Central memory CD8-positive, alpha-beta T cell (primary cell): ENCODE measurements around the gene SRD5A3.

Experiments
- ATAC-seq: fragments of 150-1000 bp; cut with Tn5 transposase; replicated peaks from 2 replicates; pipeline ENCODE4 v1.10.0; 2022; ENCODE audit warnings: mild to moderate bottlenecking, moderate FRiP score, moderate number of reproducible peaks; ENCODE audit not compliant: poor library complexity, severe bottlenecking; ENCODE audit errors: extremely low read depth
- DNase-seq, 2 donors: peaks; one replicate each; pipeline ENCODE4 v3.0.0; 2021; ENCODE audit warnings: low spot score in 2 of 2
- H3K27ac Mint-ChIP-seq: one replicate; pipeline ENCODE4 v1.8.0; 2022; ENCODE audit warnings: low read depth, mild to moderate bottlenecking, moderate library complexity, mixed read lengths
- H3K27me3 Mint-ChIP-seq: one replicate; pipeline ENCODE4 v1.8.0; 2022; ENCODE audit warnings: mixed read lengths
- H3K36me3 Mint-ChIP-seq: one replicate; pipeline ENCODE4 v1.8.0; 2022; ENCODE audit warnings: mild to moderate bottlenecking, moderate library complexity, mixed read lengths; ENCODE audit not compliant: insufficient read depth
- H3K4me1 Mint-ChIP-seq: one replicate; pipeline ENCODE4 v1.8.0; 2022; ENCODE audit warnings: mixed read lengths
- H3K4me3 Mint-ChIP-seq: one replicate; pipeline ENCODE4 v1.8.0; 2022; ENCODE audit warnings: mild to moderate bottlenecking, moderate library complexity, mixed read lengths
- H3K9me3 Mint-ChIP-seq: one replicate; pipeline ENCODE4 v1.8.0; 2022; ENCODE audit warnings: mixed read lengths

The SRD5A3 gene

DNA sequence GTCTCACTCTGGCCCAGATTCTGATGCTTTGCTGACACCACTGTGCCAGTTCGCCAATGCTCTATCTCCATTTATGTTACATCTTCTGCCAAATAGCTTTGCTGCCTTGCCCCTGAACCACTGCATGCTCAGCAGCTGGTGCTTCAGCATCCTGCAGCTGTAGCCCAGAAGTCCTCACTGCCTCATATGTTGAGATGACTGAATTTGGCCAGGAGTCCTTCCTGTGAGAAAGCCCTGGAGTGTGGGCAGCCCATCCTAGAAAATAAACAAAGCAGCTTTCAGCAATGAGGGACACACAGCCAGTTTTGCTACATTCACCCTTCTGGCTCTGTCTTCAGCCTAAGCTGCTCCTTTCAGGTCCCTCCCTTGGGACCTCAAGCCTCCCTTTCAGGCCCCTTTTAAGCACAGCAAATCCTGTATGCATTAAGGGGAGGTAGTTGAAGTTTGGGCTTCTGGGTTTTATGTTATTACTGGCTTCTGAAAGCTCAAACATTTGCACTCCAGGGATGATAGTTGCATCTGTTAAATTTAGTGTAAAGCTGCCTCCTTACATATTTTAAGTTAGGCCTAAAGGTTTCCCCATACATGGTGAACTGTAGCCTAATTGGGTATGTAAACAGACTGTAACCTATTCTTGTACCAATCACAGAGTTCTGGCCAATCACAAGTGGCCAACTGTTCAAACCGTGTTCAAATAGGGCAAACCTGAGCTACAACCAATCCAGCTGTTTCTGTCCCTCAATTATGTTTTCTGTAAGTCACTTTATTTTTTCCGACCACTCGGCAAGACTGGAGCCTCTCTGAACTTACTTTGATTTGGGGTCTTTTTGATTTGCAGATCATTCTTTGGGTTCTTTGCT lies 47.6 kb downstream of the SRD5A3 start:
- no peak overlapping the region for H3K27ac Mint-ChIP-seq
- peaks cover 27% of the 10 kb centered on the region for H3K4me1 Mint-ChIP-seq
- peak overlapping the region; percentile 36 for H3K4me3 Mint-ChIP-seq

DNA sequence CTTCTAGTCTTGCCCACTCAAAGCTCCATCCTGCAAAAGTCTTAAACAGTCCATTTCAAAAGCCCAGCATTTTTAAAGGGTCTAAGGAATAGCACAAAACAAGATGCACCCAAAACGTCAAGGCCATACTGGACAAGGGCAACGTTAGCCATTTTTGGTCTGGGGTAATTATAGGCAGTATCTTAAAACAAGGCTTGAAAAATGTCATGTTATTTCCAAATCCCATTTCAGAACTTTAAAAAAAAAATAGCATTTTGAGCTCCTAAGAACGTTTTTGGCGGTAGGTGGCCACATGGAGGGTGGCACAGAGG lies 49.1 kb downstream of the SRD5A3 start:
- H3K9me3 Mint-ChIP-seq, result no peaks in the 10 kb centered on the region
- no peaks in the 10 kb centered on the region for H3K27me3 Mint-ChIP-seq
- ATAC-seq (no peak), DNase-seq (no peak)
- peaks cover 13% of the 10 kb centered on the region for H3K36me3 Mint-ChIP-seq
- peaks cover 35% of the 10 kb centered on the region for H3K4me1 Mint-ChIP-seq
- H3K27ac Mint-ChIP-seq, result peak overlapping the region; percentile 100
- peak overlapping the region; percentile 95 for H3K4me3 Mint-ChIP-seq

More for the DNA sequence above, 47.6 kb downstream of the SRD5A3 start:
- ATAC-seq (no peak), DNase-seq (no peak)
- Mint-ChIP-seq H3K9me3 (no peaks in the 10 kb centered on the region), H3K36me3 (peaks cover 13% of the 10 kb centered on the region), H3K27me3 (no peaks in the 10 kb centered on the region)

GRCh38 chr4:55395529-55396307 lies 49.7 kb downstream of the SRD5A3 start, which contains the start of gene TMEM165:
Gene TMEM165 (plus strand): TSS chr4:55395957. CDS start chr4:55396190, 233 bp downstream.
- peak; percentile 91 for ATAC-seq
- peaks cover 38% of the 10 kb centered on the region for H3K4me1 Mint-ChIP-seq
- H3K36me3 Mint-ChIP-seq, result peaks cover 17% of the 10 kb centered on the region
- peak within 1 kb of the TSS; percentile 100 for H3K27ac Mint-ChIP-seq
- peak; percentile 77 to 80 for DNase-seq
- H3K4me3 Mint-ChIP-seq, result peak within 1 kb of the TSS; percentile 95
- H3K9me3 Mint-ChIP-seq, result no peaks in the 10 kb centered on the region
- no peaks in the 10 kb centered on the region for H3K27me3 Mint-ChIP-seq

- DNase-seq (peak in 1 of 2 donors; percentile 14), ATAC-seq (peak; percentile 7)
- H3K36me3 Mint-ChIP-seq, result peaks cover 21% of the 10 kb centered on the region
- H3K27me3 Mint-ChIP-seq, result no peaks in the 10 kb centered on the region
- H3K4me3 Mint-ChIP-seq, result peak overlapping the region; percentile 95
- no peaks in the 10 kb centered on the region for H3K9me3 Mint-ChIP-seq
- H3K27ac Mint-ChIP-seq, result peak overlapping the region; percentile 92
- peaks cover 45% of the 10 kb centered on the region for H3K4me1 Mint-ChIP-seq
Measured at GRCh38 chr4:55396308-55397125, 50.5 kb downstream of the SRD5A3 start.

- Mint-ChIP-seq H3K36me3 (peaks cover 21% of the 10 kb centered on the region), H3K9me3 (no peaks in the 10 kb centered on the region), H3K4me1 (peaks cover 45% of the 10 kb centered on the region), H3K4me3 (peak overlapping the region; percentile 95), H3K27me3 (no peaks in the 10 kb centered on the region), H3K27ac (peak overlapping the region; percentile 92)
- ATAC-seq (no peak), DNase-seq (no peak)
Measured at GRCh38 chr4:55397126-55397436, 51.0 kb downstream of the SRD5A3 start.

DNA sequence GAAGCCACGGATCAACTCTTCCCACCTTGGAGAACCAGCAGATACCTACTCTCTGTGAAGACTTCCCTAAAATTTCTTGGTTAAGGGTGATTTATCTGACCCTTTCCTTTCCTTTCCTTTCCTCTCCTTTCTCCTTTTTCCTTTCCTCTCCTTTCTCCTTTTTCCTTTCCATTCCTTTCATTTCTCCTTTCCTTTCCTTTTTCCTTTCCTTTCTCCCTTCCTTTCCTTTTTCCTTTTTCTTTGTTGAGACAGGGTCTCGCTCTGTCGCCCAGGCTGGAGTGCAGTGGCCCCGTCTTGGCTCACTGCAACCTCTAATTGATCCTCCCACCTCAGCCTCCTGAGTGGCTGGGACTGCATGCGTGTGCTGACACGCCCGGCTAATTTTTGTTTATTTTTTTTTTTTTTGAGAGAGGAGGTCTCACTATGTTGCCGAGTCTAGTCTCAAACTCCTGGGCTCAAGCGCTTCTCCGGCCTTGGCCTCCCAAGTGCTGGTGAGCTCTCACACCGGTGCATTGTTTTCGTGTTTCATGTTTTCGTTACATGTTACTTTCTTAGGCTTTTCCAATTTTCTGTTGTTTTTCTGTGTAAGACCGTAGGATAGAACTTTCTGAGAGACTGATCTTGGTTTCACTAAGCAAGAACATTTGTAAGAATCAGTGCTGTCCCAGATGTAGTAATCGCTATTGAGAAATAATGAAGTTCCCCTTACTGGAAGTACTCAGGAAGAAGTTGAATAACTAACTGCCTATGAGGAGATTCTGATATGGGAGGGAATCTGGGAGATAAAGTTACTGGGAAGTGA lies 51.7 kb downstream of the SRD5A3 start:
- DNase-seq, result no peak
- Mint-ChIP-seq H3K36me3 (peaks cover 22% of the 10 kb centered on the region), H3K27me3 (no peaks in the 10 kb centered on the region), H3K4me1 (peaks cover 45% of the 10 kb centered on the region), H3K9me3 (no peaks in the 10 kb centered on the region), H3K27ac (peak overlapping the region; percentile 92), H3K4me3 (peak overlapping the region; percentile 95)
- no peak for ATAC-seq

DNA sequence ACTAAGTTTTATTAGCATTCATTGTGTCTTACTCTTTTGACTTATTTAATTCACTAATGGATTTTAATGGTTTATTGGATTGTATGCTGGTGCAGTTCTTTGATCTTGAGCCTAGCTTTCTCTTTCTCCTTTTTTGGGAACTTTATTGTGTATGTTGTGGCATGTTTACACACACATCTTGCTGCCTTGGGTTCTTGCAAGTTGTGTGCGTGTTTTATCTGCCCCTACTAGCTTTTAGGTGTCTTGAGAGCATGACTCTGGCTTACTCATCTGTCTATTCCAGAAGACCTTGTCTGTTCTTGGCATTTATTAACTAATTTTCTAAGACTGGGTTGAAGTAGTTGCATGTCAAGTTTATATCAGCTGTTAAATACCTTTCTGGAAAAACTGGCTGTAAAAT lies 52.4 kb downstream of the SRD5A3 start:
- DNase-seq (no peak), ATAC-seq (no peak)
- peaks cover 46% of the 10 kb centered on the region for H3K4me1 Mint-ChIP-seq
- no peaks in the 10 kb centered on the region for H3K27me3 Mint-ChIP-seq
- peak overlapping the region; percentile 95 for H3K4me3 Mint-ChIP-seq
- H3K9me3 Mint-ChIP-seq, result no peaks in the 10 kb centered on the region
- peak overlapping the region; percentile 38 for H3K27ac Mint-ChIP-seq
- peaks cover 27% of the 10 kb centered on the region for H3K36me3 Mint-ChIP-seq

DNA sequence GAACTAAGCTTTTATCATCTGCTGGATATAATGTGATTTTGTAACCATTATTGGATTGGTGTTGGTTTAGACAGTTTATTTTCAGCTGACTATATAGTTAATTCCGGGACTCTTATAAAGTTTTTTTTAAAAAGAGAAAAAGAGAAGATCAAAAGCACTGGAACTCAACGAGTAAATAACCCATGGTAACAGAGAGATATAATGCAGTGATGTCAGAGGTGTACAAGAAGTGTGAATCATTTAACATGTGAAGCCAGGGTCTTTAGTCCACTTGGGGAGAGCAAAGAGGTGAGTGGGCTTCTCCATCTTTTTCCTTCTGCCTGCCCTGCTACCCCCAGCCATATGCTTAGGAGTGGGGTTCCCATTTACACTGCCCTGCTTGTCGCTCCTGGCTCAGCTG lies 52.9 kb downstream of the SRD5A3 start:
- ATAC-seq (no peak), DNase-seq (no peak)
- peak overlapping the region; percentile 95 for H3K4me3 Mint-ChIP-seq
- H3K27ac Mint-ChIP-seq, result peak overlapping the region; percentile 38
- H3K36me3 Mint-ChIP-seq, result peaks cover 31% of the 10 kb centered on the region
- H3K9me3 Mint-ChIP-seq, result no peaks in the 10 kb centered on the region
- H3K27me3 Mint-ChIP-seq, result no peaks in the 10 kb centered on the region
- H3K4me1 Mint-ChIP-seq, result peaks cover 51% of the 10 kb centered on the region

DNA sequence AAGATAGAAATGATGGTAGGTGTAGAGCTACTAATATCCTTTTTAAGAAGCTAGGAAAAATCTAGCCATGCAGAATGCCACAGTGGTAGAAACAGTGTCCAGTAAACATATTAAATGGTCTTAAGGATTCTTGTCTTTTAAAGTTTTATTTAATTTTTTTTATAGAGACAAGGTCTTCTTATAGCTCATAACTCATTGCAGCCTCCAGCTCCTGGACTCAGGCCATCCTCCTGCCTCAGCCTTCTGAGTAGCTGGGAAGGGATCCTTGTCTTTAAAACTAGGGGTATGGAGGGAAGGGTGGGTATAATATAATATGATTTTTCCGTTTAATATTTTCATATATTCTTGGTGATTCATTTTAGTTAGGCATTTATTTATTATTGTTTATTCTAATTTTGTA lies 53.5 kb downstream of the SRD5A3 start:
- Mint-ChIP-seq H3K27me3 (no peaks in the 10 kb centered on the region), H3K4me3 (peak overlapping the region; percentile 95), H3K9me3 (no peaks in the 10 kb centered on the region), H3K27ac (peak overlapping the region; percentile 38), H3K4me1 (peaks cover 51% of the 10 kb centered on the region), H3K36me3 (peaks cover 32% of the 10 kb centered on the region)
- DNase-seq (no peak), ATAC-seq (no peak)

DNA sequence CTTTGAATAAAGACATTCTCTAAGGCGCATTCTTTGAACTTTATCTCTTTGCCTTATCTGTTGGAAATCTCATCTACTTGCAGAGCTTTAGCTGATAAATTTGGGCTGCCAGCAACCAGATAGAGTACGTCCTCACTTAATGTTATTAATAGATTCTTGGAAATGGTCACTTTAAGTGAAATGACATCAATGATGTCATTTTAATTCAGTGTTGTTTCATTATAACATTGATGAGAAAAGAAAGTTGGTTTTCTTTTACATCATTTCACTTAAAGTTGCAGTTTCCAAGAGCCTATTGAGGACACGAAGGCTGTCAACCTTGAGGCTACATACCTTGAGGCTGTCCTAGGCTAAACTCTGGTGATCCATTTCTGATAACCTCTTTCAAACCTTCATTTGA lies 59.0 kb downstream of the SRD5A3 start:
- Mint-ChIP-seq H3K36me3 (peaks cover 34% of the 10 kb centered on the region), H3K4me3 (no peak overlapping the region), H3K9me3 (no peaks in the 10 kb centered on the region), H3K4me1 (peaks cover 53% of the 10 kb centered on the region), H3K27ac (no peak overlapping the region), H3K27me3 (no peaks in the 10 kb centered on the region)
- ATAC-seq, result no peak
- no peak for DNase-seq

- H3K27me3 Mint-ChIP-seq, result no peaks in the 10 kb centered on the region
- no peak for DNase-seq
- H3K36me3 Mint-ChIP-seq, result peaks cover 30% of the 10 kb centered on the region
- peaks cover 49% of the 10 kb centered on the region for H3K4me1 Mint-ChIP-seq
- ATAC-seq, result no peak
- H3K9me3 Mint-ChIP-seq, result no peaks in the 10 kb centered on the region
- no peak overlapping the region for H3K4me3 Mint-ChIP-seq
- H3K27ac Mint-ChIP-seq, result peak overlapping the region; percentile 70
Measured at GRCh38 chr4:55406545-55406944, 60.5 kb downstream of the SRD5A3 start.

- ATAC-seq, result no peak
- Mint-ChIP-seq H3K36me3 (peaks cover 36% of the 10 kb centered on the region), H3K9me3 (no peaks in the 10 kb centered on the region), H3K27ac (peak overlapping the region; percentile 70), H3K4me3 (no peak overlapping the region), H3K27me3 (no peaks in the 10 kb centered on the region), H3K4me1 (peaks cover 49% of the 10 kb centered on the region)
- no peak for DNase-seq
Measured at GRCh38 chr4:55407119-55407518, 61.1 kb downstream of the SRD5A3 start.
